Mammary epithelial cell (primary cell): Measurements from ENCODE around the gene RGCC.

ENCODE experiments used
- CTCF ChIP-seq, 2 donors: IDR thresholded peaks in 1 of 2; conservative IDR thresholded peaks in 1 of 2; 2 replicates each; pipeline ENCODE4 v1.5.1; 2011 to 2012; ENCODE audit warnings: inconsistent platforms in 2 of 2, low read length in 2 of 2, mild to moderate bottlenecking in 2 of 2, control low read depth in 1 of 2, low read depth in 1 of 2; ENCODE audit not compliant: insufficient read depth in 1 of 2; ENCODE audit errors: extremely low read depth in 1 of 2
- EZH2 ChIP-seq: IDR thresholded peaks from 2 replicates; pipeline ENCODE4 v1.6.1; 2012; ENCODE audit warnings: low read length, inconsistent platforms, borderline replicate concordance

DNA sequence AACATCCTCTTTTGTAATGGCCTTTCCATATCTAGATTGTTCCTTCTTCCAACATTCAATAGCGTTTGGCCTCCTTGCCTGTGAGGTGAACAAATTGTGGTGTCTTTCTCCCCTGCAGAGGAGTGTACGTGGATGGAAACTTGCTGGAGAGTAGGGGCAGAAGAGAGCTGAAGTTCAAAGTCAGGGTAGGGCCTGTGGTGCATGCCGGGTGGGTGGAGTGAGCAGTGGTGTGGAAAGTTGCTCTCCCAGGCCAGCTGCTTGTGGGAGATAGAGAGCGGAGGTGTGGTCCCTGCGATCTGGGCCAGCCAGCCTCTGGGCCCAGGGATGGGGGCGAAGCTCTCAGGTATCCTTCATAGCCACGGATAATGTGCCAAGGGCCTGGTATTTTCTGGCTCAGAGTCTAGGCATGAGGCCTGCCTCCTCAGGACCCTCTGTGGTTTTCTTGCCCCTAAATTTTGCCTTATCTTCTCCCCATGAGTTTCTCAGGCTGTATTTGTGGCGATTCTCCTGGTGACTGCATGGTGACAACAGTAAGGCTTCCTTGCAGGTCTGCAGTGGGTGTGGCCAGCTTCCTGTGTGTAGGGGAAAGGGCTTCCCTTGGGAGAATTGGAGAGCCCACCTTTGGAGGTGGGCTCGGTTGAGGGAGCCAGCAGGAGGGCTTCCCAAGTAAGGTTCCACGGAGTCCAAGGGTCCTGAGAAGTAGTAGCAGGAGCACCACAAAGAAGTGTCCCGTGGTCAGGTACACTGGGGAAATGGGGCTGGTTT lies 6.7 kb downstream of the RGCC start:
- TF ChIP-seq CTCF (conservative IDR thresholded peaks at IDR 0.05 in 1 of 2, IDR thresholded peaks at IDR 0.05 in 1 of 2; ENCODE audit: extremely low read depth in 1 of 2, insufficient read depth in 1 of 2, low read depth in 1 of 2, low read length in 2 of 2) (no peak), EZH2 (no peak)
